Heart right ventricle (tissue), 16 donors: ENCODE measurements around the gene ARHGAP19. TPM values are rescaled to one million over a fixed set of nuclear protein-coding genes. Genes with fewer than 3 reads are reported as not detected.

Experiments
- ATAC-seq, 8 donors: fragments of 200-7000 bp; cut with Tn5 transposase; one replicate each; pipeline ENCODE4 v1.9.1; 2020; ENCODE audit warnings: mild to moderate bottlenecking in 8 of 8, moderate library complexity in 8 of 8, moderate number of reproducible peaks in 1 of 8
- DNase-seq, 2 donors: peaks; one replicate each; pipeline ENCODE4 v3.0.0-alpha.2; 2020
- H3K27ac ChIP-seq, 10 donors: fragments of 200-600 bp; sonication (generic) in 2 of 10; one replicate each; pipeline versions ENCODE4 v1.5.0 to v1.8.0; 2020 to 2022; ENCODE audit warnings: mild to moderate bottlenecking in 3 of 10
- H3K27me3 ChIP-seq, 7 donors: fragments of 200-600 bp; one replicate each; pipeline ENCODE4 v1.8.0; 2021 to 2022; ENCODE audit warnings: mild to moderate bottlenecking in 2 of 7
- H3K36me3 ChIP-seq, 9 donors: fragments of 200-600 bp; sonication (generic) in 1 of 9; one replicate each; pipeline versions ENCODE4 v1.5.0 to v1.8.0; 2020 to 2022; ENCODE audit warnings: mild to moderate bottlenecking in 2 of 9
- H3K4me1 ChIP-seq, 9 donors: fragments of 200-600 bp; sonication (generic) in 1 of 9; one replicate each; pipeline versions ENCODE4 v1.5.0 to v1.8.0; 2020 to 2022; ENCODE audit warnings: mild to moderate bottlenecking in 4 of 9
- H3K4me3 ChIP-seq, 10 donors: fragments of 200-600 bp; sonication (generic) in 2 of 10; one replicate each; pipeline versions ENCODE4 v1.5.0 to v1.8.0; 2020 to 2022; ENCODE audit warnings: mild to moderate bottlenecking in 7 of 10, moderate library complexity in 2 of 10
- H3K9me3 ChIP-seq, 11 donors: fragments of 200-600 bp in 10 of 11; sonication (generic) in 2 of 11; one replicate each; pipeline versions ENCODE4 v1.5.0 to v1.8.0; 2013 to 2022; ENCODE audit warnings: mild to moderate bottlenecking in 2 of 11, control low read depth in 1 of 11, moderate library complexity in 1 of 11
- WGBS, 2 donors: extraction: QIAGEN DNeasy Blood & Tissue Kit; methylation state at CpG; one replicate each; pipeline ENCODE4 v1.1.7; 2013; ENCODE audit warnings: inconsistent platforms in 1 of 2; 5-methylcytosine and 5-hydroxymethylcytosine counted together
- intact Hi-C, 10 donors: fragments of 100-400 bp; cut with DNase I; formaldehyde crosslinking; loops; one replicate each; pipeline versions ENCODE4 v1.11.1 to v1.14.2; 2022
- polyA plus RNA-seq, 2 donors: library from polyadenylated mRNA; stranded (reverse); fragments of 200-250 nt; gene quantifications; one replicate each; pipeline ENCODE4 v1.2.3, GENCODE V29; 2013
- total RNA-seq, 10 donors: library from RNA; stranded (reverse); fragmentation: NEBNext Ultra II Directional in 3 of 10; extraction: Animal tissue kit (Norgen Biotek cat#: 25700) in 3 of 10; gene quantifications; one replicate each; pipeline versions ENCODE4 v1.2.1 to v1.2.4, GENCODE V29; 2021 to 2023
- TF ChIP-seq, protein P1 (sequence below), 9 donors: fragments of 200-600 bp; sonication (generic) in 2 of 9; IDR thresholded peaks; one replicate each; pipeline versions ENCODE4 v1.5.0 to v1.8.0; 2021 to 2022; ENCODE audit warnings: antibody characterized with exemption in 9 of 9, mild to moderate bottlenecking in 5 of 9, moderate library complexity in 1 of 9
- donor health status: Arrhythmogenic right ventricular cardiomyopathy.
- donor health status: ischemic (EF 13 %, LVEDD 7.1; RV severe dilation, severe dysfunction).
- donor health status: healthy with polysubstance abuse.
- donor health status: DM: no; HTN: yes; CAD: no.
- donor health status: DM: no; HTN: no; CAD: no.
- donor health status: ischemic (EF 25% LVEDD 6.9; RV normal size, moderate dysfunction).
- donor health status: ischemic (EF 25% LVEDD 5.7; RV mildly dilated, moderate dysfunction).
- donor health status: healthy.
- donor health status: DM: yes; HTN: yes; CAD: no.
- donor health status: Ischemic cardiomyopathy.
- donor health status: ischemic (EF 35%, LVEDD 5.7; RV mildly dilated, moderate dysfunction).
- donor health status: nonischemic (EF 11% LVEDD 7.7; RV severe dilation, severe dysfunction).
- donor health status: DM: yes; HTN: yes; CAD: no.
- donor health status: PGD.
- donor health status: ischemic (EF 29% LVEDD 5.4; RV normal size, mild dysfunction).
- donor health status: nonischemic (EF 23%, LVEDD 6.1; RV moderate dilation, normal function).

The ARHGAP19 gene
- total and polyA plus RNA-seq, 12 donors, result 1.5 to 6.2 (median 3.4) TPM

DNA sequence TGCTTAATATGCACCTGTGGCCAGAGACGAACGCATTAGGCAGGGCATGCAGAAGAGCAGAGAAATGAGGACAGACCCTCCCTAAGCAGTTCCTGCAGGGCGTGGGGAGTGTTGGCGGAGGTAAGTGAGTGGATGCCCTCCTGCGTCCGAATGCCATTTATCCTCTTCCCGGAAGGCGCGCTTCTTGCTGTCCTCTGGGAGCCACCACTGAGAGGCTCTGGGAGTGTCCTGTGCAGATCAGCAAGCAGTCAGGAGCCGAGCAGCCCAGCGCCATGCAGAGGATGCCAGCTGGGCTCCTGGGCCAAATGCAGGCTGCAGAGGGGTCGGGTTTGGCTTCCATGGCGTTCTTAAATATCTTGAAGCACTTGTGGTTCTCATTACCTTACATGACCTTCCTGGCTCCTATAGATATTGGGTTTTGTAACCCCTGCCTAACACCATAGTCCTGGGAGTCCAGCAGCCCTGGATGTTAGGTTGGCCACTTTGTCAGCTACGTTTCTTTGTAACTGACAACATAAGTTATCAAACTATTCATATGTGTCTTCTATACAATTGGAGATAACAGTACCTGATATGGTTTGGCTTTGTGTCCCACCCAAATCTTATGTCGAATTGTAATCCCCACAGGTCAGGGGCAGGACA, 76.7 kb downstream of the ARHGAP19 start:
- H3K4me1 ChIP-seq, result peaks cover 0 to 17% (median 0%) of the 10 kb centered on the region in 9 donors
- H3K36me3 ChIP-seq, result peaks cover 0 to 5% (median 0%) of the 10 kb centered on the region in 9 donors
- DNase-seq (no peak), ATAC-seq (no peak)
- H3K27ac ChIP-seq, result no peak overlapping the region
- TF ChIP-seq, protein P1, sequence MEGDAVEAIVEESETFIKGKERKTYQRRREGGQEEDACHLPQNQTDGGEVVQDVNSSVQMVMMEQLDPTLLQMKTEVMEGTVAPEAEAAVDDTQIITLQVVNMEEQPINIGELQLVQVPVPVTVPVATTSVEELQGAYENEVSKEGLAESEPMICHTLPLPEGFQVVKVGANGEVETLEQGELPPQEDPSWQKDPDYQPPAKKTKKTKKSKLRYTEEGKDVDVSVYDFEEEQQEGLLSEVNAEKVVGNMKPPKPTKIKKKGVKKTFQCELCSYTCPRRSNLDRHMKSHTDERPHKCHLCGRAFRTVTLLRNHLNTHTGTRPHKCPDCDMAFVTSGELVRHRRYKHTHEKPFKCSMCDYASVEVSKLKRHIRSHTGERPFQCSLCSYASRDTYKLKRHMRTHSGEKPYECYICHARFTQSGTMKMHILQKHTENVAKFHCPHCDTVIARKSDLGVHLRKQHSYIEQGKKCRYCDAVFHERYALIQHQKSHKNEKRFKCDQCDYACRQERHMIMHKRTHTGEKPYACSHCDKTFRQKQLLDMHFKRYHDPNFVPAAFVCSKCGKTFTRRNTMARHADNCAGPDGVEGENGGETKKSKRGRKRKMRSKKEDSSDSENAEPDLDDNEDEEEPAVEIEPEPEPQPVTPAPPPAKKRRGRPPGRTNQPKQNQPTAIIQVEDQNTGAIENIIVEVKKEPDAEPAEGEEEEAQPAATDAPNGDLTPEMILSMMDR (IDR thresholded peaks at IDR 0.05), result no peak
- no peaks in the 10 kb centered on the region for H3K9me3 ChIP-seq
- 86 to 88% methylated on average over 15 of the region's 15 CpGs for WGBS, 2 donors
- intact Hi-C loops, result no loop called here
- peaks cover 0 to 9% (median 0%) of the 10 kb centered on the region in 7 donors for H3K27me3 ChIP-seq
- no peak overlapping the region for H3K4me3 ChIP-seq

DNA sequence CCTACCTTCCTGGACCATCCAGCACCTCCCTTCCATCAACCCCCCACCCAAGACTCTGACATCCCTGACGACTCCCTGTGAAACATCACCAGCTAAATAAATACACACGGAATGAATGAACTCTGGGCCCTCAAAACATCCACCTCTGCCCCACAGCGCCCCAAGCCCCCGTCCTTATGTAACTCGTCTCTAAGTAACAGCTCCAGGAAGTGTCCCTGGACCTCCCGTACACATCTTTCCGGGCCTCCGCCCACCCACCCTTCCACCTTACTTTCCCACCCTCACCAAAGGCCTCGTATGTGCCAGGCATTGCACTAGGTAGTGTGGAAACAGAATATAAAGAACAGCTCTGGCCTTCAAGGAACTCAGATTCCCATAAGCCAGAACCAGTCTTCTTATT, 79.0 kb downstream of the ARHGAP19 start:
- intact Hi-C loops, result no loop called here
- H3K27me3 ChIP-seq, result peaks cover 0 to 17% (median 0%) of the 10 kb centered on the region in 7 donors
- no peak overlapping the region for H3K27ac ChIP-seq
- no peak overlapping the region for H3K4me3 ChIP-seq
- WGBS, 2 donors, result 64 to 79% methylated on average over 9 of the region's 9 CpGs
- no peaks in the 10 kb centered on the region for H3K36me3 ChIP-seq
- no peak for ATAC-seq
- H3K9me3 ChIP-seq, result no peaks in the 10 kb centered on the region
- peaks cover 0 to 15% (median 0%) of the 10 kb centered on the region in 9 donors for H3K4me1 ChIP-seq
- DNase-seq, result no peak
- TF ChIP-seq, protein P1 (IDR thresholded peaks at IDR 0.05), result no peak

DNA sequence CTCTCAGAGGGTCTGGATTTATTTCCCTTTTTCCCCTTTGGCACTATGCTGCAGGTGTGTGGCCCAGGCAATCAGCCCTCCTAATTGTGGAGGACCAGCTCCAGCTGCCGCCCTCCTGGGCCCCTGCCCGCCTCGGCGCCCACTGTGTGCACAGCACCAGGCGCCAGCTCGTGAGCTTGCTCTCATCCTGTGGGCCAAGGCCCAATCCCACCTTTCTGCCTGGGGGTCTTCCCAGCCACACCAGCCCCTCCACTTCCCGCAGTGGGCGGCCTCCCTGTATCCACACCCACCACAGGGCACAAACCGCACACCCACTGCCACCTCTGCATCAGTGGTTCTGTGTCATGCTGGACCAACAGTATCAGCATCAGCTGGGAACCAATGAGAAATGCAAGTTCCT, 81.2 kb downstream of the ARHGAP19 start:
- WGBS, 2 donors, result 91 to 97% methylated on average over 9 of the region's 9 CpGs
- no peak overlapping the region for H3K4me3 ChIP-seq
- TF ChIP-seq, protein P1 (IDR thresholded peaks at IDR 0.05), result no peak
- DNase-seq, result no peak
- no peaks in the 10 kb centered on the region for H3K4me1 ChIP-seq
- H3K36me3 ChIP-seq, result no peaks in the 10 kb centered on the region
- H3K9me3 ChIP-seq, result no peaks in the 10 kb centered on the region
- ATAC-seq, result peak in 2 of 8 donors; percentile 8 to 43
- peaks cover 0 to 22% (median 0%) of the 10 kb centered on the region in 7 donors for H3K27me3 ChIP-seq
- H3K27ac ChIP-seq, result no peak overlapping the region
- intact Hi-C loops, result loop anchor here in 6 of 10 donors (2.0 kb wide), 2 partner anchors 136 to 138 kb away; no protein-coding TSS in a partner anchor

DNA sequence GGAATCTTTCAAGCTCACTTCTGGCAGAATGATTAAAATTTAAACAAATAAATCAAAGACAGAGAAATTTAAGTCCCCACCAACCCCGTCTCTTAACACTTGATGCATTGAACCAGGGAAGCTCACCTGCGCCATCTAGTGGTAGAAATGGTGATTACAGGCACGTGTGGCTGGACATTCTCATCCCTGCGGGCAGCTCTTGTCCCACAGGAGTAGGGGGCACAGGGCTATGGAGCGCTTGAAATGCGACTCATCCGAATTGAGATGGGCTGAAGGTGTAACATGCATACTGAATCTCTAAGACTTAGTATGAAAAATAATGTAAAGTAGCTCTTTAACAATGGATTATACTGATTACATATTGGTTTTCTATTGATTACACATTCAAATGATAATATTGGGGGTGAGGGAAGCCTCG, 81.9 kb downstream of the ARHGAP19 start:
- no peak overlapping the region for H3K27ac ChIP-seq
- WGBS, 2 donors, result 10 to 13% methylated on average over 8 of the region's 8 CpGs
- peak; percentile 53 to 61 for DNase-seq
- peaks cover 0 to 23% (median 0%) of the 10 kb centered on the region in 7 donors for H3K27me3 ChIP-seq
- TF ChIP-seq, protein P1 (IDR thresholded peaks at IDR 0.05), result peak; percentile 87 to 99 (median 97)
- no peaks in the 10 kb centered on the region for H3K9me3 ChIP-seq
- H3K36me3 ChIP-seq, result no peaks in the 10 kb centered on the region
- ATAC-seq, result peak; percentile 51 to 75 (median 64)
- no peak overlapping the region for H3K4me3 ChIP-seq
- no peaks in the 10 kb centered on the region for H3K4me1 ChIP-seq
- intact Hi-C loops, result loop anchor here (1.0 to 2.0 kb wide), 4 partner anchors 136 to 173 kb away; no protein-coding TSS in a partner anchor
